GM19025 (cell line): Measurements from ENCODE around the gene C22orf23.
"Not testable (repeated sequence)": the region's sequence is repeated elsewhere in the genome, so short reads cannot be mapped to it uniquely, and the experiment has no call there.

Source experiments
- ATAC-seq: cut with Tn5 transposase; IDR thresholded peaks from one replicate; pipeline ENCODE4 v1.9.1; 2021; ENCODE audit warnings: mild to moderate bottlenecking, low read depth, moderate library complexity; ENCODE audit not compliant: unreplicated experiment

Gene C22orf23

DNA sequence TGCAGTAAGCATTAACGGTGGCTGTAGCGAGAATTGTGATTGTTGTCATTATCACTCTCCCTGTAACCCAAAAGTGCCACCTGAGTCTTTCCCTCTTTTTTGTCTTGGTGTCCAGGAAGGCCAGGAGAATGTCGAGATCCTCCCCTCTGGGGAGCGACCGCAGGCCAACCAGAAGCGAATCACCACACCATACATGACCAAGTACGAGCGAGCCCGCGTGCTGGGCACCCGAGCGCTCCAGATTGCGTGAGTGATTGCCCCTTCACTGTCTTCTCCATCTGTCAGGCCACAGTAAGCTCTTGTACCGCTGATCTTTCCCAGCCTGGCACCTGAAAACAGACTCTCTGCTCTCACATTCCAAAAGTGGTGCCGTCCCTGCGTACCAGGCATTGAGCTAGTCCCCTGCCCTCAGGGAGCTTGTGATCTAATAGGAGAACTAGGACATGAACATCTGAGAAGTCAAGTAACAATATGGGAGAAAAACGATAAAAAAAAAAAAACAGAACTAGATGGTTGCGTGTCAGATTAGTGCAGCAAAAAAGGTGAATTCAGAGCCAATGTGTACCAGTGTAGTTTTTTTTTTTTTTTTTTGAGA is 5.9 kb upstream of the C22orf23 start:
- ATAC-seq = no peak

DNA sequence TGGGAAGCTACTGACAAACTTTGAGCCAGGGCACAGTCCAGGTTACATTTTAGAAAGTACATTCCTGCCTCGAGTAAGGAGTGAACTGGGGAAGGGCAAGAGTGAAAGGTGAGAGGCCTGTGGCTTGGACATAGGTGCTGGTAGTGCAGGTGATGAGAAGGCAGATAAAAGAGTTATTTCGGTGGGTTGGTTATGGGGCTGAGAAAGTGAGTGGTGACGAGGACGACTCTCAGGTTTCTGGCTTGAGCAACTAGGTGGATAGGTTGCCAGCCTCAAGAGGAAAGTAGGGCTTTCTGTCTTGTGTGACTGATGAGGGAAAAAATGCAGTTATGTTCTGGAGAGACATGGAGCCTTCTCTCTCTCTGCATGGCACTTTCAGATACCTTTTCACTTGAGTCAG is 3.8 kb upstream of the C22orf23 start:
- ATAC-seq = no peak

DNA sequence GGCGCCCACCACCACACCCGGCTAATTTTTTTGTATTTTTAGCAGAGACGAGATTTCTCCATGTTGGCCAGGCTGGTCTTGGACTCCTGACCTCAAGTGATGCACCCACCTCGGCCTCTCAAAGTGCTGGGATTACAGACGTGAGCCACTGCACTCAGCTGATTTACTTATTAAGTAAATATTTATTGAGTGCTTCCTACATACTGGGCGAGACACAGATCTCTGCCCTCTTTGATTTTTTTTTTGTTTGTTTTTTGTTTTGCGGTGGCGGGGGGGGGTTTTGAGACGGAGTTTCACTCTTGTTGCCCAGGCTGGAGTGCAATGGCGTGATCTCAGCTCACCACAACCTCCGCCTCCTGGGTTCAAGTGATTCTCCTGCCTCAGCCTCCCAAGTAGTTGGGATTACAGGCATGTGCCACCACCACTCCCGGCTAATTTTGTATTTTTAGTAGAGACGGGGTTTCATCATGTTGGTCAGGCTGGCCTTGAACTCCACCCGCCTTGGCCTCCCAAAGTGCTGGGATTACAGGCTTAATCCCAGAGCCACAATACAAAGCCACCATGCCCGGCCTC is 2.5 kb upstream of the C22orf23 start:
- ATAC-seq = not testable (repeated sequence)

DNA sequence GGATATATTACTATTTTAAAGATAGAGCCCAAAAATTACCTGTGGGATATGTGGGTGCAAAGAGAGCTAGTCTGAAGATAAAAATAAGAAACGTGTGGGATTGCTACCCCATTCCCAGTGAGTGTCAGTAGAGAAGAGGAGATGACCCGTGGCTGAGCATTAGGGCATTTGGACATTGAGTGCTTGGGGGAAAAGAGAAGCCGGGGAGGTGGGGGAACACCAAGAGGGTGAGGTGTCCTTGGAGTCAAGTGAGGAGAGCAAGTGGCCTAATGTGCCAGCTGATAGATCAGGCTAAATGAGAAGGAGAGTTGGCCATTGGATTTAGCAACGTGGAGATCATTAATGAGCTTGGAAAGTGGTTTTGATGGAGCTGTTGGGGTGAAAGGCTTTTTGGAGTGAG is 1.3 kb upstream of the C22orf23 start:
- ATAC-seq = no peak

DNA sequence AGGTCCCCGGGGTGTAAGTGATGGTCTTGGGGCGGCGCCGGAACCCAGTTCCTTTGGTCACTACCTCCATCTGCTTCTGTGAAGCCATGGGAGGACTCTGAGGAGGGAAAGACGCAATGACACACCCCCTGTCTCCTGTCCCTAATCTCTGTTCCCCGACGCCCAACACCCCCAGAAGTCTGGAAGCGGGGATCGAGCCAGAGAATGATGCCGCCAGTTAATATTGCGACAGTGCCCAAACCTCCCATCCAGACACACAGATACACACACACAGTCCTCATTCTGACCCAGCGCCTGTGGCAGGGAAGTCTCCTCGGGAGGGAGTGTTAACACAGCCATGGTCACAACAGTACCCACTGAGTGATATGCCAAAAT is 352 bp downstream of the C22orf23 start:
- peak; percentile 34 for ATAC-seq

DNA sequence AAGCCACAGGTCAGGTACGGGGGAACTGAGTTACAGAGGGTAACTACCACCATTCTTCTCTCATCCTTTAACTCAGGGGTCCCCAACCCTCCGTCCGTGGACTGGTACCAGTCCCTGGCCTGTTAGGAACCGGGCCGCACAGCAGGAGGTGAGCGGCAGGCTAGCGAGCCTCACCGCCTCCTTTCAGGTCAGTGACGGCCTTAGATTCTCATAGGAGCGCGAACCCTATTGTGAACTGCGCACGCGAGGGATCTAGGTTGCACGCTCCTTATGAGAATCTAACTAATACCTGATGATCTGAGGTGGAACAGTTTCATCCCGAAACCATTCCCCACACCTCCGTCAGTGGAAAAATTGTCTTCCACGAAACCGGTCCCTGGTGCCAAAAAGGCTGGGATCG is 772 bp downstream of the C22orf23 start:
- ATAC-seq = not testable (repeated sequence)

DNA sequence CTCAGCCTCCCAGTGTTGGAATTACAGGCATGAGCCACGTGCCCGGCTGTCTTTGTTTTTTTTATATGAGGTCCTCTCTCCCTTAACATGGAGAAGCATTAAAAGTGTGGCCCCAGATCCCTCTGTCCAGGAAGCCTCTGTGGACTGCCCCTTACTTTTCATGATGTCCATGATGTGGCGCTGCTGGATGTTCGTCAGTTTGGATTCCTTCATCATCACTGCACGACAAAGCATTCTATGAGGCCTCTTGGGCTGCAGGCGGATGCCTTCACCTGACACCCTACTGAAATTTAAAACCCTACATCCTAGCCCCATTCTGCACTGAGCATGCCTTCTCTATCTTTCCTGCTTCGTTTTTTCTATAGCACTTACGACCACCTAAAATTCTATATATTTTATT is 2.1 kb downstream of the C22orf23 start:
- no peak for ATAC-seq

DNA sequence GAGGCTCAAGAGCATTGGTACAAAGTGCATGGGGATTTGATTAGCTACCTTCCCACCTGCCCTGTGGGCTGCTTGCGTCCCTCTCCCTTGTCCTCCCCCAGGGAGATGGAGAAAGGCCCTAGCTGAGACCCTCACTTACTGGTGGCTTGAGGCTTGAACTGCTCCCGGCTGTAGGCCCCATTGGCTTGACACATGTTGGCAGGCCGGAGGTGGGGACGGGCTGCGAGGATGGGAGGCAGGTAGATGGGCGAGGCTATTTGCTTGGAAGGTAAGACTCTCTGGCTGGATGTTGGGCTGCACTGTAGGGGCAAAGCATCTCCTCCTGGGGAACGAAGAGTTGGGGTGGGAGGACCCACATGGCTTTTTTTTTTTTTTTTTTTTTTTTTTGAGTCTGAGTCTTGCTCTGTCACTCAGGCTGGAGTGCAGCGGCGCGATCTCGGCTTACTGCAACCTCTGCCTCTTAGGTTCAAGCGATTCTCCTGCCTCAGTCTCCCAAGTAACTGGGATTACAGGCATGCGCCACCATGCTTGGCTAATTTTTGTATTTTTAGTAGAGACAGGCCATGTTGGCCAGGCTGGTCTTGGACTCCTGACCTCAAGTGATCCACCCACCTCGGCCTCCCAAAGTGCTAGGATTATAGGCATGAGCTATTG is 6.1 kb downstream of the C22orf23 start:
- not testable (repeated sequence) for ATAC-seq

DNA sequence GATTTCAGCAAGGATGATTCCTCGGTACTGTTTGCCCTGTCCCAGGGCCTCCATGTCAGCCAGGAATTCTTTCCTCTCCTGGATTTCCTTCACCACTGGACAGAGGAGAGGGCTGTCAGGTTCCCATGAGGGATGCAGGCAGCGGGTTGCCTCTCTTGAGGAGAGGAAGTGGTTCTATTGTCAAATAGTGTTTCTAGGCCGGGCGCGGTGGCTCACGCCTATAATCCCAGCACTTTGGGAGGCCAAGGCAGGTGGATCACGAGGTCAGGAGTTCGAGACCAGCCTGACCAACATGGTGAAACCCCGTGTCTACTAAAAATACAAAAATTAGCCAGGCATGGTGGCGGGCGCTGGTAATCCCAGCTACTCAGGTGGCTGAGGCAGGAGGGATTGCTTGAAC is 9.0 kb downstream of the C22orf23 start:
- ATAC-seq = not testable (repeated sequence)

DNA sequence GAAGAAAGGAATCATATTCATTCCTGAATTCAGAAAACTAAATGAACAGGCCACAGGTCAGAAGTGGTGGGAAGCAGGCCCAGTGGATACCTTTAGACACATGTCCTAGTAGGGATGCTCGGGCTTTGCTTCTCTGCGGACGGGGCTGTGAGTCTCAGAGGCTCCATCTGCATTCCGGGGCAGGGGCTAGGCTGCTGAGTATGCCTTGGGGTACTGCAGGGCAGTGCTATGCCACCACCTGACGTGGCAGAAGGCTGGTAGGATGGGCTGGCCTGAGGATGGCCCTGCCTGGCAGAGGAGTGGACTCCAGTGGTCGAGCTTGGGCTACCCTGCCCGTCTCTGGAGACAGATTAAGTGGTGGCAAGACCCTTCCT is 9.6 kb downstream of the C22orf23 start:
- no peak for ATAC-seq

DNA sequence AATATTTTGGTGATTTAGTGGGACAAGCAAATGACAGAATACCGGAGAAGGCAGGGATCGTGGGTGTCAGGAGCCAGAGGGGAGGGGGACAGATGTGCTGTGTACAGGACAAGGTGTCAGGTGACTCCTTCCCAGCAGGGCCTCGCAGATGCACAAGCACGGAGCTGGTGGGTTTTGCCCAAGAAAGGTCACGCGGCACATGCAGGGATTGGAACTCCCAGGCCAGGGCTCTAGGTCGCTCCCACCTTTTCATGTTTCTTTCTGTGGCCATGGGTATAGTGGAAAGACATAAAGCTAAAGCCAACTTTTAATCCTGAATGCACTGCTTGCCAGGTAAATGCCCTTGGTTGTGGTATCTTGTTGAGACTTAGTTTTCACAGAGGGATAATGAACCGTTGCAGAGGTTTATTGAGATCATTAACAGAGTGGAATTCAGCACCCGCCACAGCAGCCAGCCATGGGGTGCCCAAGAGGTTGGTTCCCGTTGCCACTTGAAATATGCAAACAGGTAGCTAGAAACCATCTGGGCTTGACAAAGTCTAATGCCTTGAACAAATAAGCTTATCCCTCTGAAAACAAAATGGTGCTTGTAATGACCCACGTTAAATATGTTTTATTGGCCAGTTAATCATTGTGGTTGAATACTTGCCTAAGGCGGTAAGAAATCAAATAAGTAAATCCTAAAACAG is 10.1 kb downstream of the C22orf23 start:
- no peak for ATAC-seq

DNA sequence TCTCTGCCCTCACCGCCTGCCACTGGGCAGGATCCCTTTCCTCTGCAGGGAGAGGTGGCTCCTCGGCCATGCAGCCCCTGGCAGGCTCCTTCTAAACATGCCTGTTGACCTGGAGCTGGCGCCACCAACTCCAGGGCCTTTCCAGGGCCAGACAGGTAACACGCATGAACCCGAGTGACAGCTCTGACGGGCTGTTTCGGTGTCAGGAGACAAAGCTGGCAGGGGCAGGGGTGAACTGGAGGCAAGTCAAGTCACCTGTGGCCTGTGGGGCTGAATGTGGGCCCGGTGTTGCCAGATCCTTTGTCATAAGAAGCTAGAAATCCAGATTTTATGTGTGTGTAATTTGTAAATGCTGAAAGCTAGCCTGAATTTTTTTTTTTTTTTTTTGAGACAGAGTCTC is 11.3 kb downstream of the C22orf23 start:
- no peak for ATAC-seq

DNA sequence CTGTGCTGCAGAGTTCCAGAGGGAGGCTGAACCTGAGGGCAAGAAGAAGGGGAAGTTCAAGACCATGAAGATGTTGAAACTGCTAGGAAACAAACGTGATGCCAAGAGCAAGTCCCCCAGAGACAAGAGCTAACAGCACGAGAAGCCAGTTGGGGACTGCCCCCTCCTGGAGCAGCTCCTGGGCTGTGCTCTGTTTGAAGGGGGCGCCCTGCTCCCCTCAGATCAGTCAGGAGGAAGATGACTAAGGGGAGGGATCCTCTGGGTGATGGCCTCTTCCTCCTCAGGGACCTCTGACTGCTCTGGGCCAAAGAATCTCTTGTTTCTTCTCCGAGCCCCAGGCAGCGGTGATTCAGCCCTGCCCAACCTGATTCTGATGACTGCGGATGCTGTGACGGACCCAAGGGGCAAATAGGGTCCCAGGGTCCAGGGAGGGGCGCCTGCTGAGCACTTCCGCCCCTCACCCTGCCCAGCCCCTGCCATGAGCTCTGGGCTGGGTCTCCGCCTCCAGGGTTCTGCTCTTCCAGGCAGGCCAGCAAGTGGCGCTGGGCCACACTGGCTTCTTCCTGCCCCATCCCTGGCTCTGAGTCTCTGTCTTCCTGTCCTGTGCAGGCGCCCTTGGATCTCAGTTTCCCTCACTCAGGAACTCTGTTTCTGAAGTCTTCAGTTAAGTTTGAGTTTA is 12.6 kb downstream of the C22orf23 start:
- no peak for ATAC-seq

DNA sequence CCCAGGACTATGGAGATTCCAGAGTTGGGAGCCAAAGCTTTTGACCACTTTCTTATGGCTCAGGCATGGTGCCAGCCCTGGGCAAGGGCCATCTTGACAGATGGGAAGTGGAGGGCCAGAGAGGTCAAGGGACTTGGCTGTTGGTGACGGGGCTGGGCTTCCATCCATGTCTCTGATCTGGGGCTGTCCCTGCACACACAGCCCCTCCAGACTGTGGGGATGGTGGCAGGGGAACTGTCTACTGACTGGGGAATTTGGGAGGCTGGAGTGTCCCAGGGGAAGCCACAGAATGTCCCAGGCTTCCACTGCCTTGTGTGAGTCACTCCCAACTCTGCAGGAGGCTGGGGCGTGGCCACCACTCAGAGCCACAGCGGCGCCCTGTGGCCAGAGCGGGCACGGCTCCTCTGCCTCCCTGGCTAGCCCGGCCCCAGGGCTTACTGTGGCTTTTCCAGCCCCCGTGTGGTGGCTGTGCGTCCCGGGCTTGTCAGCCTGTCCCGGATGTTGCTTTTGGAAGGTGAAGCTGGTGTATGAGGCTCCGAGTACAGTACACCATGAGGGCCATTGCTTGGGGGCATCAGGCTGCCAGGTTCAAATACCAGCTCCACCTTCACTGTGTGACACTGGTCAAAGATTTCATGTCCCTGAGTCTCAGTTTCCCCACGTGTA is 19.6 kb downstream of the C22orf23 start:
- peak; percentile 89 for ATAC-seq

DNA sequence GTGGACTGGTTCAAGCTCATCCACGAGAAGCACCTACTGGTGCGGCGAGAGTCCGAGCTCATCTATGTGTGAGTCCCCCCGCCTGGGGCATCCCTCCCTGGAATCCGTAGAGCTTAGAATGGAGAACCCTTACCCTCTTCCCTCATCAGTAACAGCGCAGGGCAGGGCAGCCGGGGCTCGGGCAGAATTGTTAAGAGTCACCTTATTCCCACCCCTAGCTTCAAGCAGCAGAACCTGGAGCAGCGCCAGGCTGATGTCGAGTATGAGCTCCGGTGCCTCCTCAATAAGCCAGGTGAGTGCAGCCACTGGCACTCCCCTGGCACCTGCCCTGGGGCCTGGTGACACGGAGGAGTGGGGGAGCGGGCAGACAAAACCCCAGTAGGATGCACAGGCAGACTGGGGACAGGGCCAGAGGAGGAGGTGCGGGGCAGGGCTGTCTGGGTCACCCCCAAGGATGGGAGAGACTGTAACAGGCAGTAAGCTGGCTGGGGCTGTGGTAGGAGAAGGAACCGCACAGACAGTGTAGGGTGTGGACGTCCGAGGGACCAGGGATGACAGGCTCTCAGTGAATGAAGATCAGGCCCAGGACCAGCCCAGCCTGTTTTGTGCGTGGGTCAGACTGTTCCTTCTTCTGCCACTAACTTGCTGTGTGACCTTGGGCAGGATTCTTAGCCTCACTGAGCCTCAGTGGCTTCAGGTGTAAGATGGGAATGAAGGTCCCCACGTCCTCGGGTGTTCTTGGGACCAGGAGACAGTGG is 20.4 kb downstream of the C22orf23 start:
- ATAC-seq = no peak

DNA sequence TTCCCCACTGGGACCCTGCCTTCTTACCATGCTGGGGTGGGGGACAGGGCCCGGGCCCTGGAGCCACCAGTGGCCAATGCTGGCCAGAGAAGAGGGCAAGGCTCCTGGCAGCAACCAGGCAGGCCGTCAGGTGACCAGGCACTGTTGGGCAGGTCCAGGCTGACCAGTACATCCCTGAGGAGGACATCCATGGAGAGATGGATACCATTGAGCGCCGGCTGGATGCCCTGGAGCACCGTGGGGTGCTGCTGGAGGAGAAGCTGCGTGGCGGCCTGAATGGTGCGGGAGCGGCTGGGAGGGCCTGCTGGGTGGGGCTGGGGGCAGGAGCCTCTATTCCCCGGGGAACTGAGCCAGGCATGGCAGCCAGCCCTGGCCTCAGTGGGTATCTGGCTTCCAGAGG is 21.0 kb downstream of the C22orf23 start:
- ATAC-seq = no peak

DNA sequence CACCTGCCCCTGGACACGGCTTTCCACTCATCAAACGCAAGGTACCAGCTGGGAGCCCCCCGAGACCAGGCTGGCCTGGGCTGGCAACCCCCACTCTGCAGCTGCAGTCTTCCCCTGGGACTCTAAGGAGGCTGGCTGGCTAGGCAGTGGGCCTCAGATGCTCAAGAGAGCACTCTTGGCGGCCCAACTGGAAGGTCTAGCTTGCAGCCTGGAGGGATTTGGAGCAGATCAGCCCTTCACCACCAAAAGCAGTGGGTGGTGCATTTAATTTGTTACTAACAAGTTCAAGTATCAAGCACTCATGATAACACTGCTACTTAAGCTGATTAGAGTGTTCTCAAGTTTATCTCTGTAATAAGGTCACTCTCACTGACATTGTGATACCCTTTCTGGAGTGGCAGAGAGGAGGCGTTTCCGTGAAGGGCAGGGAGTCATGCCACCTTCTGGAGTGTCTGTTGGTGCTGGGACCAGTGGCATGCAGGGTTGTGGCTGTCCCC is 21.5 kb downstream of the C22orf23 start:
- no peak for ATAC-seq

DNA sequence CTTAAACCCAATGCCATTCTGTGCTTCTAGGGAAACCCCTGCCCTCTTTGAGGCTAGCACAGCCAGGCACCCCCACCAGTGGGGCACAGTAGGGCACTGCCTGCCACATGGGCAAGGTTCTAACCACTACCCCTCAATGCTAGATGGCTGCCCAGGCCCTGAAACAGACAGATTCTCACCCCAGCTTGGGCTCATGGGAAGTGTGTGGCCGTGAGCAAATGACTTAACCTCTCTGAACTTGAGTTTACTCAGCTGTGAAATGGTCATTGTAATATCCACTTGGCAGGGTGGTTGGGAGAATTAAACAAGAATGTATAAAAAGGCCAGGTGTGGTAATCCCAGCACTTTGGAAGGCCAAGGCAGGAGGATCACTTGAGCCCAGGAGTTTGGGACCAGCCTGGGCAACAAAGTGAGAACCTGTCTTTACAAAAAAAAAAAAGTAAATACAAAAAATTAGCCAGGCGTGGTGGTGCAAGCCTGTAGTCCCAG is 22.4 kb downstream of the C22orf23 start:
- ATAC-seq = no peak

DNA sequence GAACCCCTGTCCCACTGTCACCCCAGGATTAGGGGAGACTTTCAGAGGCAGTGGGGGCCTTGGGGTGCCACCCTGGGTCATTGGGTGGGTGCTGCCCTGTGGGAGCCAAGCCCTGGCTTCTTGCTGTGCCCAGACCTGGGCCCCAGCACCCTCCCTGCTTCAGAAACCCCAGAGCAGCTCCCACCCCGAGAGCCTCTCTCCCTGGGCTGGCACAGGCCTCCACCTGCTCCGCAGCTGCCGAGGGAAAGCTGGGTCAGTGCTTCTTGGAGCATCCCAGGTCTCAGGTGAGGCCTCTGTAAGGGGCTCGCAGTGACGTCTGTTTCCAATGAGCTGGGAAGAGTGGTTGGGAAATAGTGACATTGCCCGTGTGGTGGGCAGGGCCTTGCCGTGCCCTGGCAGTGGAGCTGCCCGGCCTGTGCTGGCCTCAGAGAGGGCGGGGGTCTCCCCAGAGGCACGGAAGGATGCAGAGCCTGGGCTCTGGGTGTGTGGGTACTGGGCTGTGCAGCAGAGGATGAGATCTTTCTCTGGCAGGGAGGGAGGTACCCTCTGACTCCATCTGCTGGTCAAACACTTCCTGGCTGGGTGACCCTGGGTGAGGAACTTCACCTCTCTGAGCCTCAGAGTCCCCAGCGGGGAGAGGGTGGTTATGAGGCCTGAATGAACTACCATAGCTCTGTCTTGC is 23.0 kb downstream of the C22orf23 start:
- ATAC-seq = no peak
